ELF-1 (cell line): ENCODE results near the gene NEDD8.

Experiments used
- DNase-seq: peaks from one replicate; pipeline ENCODE4 v3.0.0-alpha.2; 2016; ENCODE audit warnings: low read depth, low spot score

Gene NEDD8

DNA sequence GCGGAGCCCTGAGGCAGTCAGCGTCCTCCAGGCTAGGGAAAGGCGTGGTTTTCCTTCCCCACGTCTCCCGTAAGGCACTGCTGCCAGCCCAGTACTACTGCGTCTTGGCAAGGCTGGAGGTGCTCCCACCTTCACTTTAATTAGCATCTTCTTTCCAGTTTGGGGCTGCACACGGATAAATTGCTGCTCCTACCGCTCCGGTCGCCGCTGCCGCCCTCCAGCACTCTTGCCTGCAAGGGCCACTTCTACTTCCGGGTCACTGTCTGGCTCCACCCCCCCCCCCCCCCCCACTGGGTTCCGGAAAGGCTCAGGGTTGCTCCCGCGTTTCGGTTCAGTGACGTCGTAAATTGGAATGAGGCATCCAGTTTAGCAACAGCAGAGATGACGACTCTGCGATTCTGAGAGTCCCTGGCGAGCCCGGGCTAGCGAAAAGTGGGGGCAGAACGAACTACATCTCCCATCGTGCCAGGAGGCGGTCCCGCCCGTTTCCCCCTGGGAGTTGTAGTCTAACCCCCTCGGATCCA is at the start of gene NEDD8:
NEDD8 (minus strand) TSS at position 247 of the 524 bp plus-strand sequence; CDS start at position 147, 100 bp downstream.
- peak; percentile 95 for DNase-seq

DNA sequence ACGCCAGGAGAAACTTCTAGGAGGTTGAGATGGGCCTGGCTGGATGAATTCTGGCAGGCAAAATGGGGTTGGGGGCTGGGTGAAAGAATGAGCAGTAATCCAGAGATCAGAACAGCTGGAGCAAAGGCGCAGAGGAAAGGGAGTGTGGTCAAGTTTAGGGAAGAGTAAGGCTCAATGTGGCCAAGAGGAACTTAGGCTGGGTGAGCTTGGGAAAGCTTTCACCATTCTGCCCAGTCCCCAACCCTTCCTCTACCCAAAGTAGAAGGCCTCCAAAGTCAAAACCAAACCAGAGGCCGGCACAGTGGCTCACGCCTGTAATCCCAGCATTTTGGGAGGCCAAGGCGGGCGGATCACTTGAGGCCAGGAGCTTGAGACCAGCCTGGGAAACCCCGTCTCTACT is 49.5 kb upstream of the NEDD8 start:
- DNase-seq, result no peak

DNA sequence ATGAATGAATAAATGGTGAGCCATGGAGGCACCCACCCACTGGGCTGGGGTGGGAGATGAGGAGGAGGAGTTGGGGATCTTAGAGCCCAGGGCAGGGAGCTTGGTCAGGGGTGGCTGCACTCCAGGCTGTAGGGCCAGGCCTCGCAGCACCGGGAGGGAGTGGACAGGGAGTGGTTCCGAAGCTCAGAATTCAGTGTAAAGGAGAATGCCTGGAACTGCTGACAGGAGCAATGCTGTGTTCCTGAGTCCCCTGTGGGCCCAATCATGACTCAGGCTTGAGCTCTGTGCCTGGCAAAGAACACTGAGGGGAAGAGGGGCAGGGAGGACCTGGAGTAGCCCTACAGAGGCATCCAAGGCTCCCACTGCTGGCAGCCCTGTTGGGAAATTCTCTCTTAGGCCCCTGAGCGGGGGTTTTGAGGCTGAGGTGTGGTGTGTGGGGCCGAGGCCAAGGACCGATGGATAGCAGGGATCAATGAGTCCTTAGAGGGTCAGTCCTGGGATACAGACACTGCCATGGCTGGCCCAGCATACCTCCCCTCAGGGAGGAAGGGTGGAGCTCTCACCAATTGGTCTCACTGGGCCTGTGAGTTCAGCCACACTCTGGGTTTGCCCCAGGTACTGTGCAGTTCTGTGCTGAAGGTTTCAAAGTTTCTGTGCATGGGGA is 48.8 kb upstream of the NEDD8 start:
- no peak for DNase-seq

DNA sequence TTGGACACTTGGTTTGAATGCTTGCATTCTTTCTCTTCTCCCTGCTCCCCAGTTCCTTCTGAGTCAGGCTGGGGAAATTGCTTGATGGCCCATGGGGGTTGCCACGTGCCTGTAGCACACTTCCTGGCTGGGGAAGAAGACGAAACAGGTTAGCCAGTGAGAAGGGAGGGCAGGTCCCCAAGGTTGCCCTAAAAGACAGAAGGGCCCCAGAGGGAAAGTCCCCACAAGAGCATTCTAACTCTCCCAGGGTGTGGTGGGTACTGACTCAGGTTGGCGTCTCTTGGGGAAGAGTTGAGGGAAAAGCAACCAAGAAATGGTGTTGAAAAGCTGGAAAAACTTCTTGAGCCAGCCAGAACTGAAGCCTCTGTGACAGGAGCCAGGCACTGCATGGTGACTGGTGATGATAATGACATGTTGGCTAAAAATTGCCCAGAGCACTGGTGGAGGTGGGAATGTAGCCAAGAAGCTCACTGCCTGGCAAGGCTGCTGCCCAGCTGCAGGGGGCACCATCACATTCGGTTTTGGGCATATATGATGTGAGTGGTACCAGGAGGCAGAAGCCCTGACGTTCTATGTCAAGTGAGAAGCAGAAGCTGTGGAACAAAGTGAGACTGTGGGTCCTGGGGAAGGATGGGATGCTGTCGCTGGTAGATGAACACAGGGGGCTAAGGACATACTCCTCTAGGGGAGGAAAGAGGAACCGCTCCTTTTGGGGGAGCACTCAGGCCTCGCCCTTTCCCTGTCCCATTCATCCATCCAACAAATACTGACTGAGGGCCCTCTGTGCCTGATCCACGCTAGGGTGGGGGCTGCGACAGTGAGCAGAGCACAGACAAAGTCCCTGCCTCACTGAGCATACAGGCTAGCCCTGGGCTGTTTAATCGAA is 47.4 kb upstream of the NEDD8 start:
- DNase-seq, result no peak

DNA sequence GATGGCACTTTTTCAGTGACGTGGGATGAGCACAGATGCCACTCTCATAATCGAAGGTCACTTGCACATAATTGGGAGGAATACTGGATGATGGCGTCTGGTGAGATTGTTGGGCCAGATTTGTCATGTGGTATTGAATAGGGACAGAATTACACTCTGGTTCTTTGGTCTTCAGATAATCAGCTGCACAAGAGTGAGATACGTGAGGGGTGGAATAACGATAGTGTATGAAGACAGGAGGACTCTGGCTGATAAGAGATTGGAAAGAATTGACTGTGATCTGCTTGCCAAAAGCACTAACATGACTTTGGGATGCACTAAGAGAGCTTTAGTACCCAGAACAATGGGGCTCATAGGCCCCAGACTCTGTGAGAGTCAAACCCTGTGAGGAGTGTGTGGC is 46.3 kb upstream of the NEDD8 start:
- no peak for DNase-seq

DNA sequence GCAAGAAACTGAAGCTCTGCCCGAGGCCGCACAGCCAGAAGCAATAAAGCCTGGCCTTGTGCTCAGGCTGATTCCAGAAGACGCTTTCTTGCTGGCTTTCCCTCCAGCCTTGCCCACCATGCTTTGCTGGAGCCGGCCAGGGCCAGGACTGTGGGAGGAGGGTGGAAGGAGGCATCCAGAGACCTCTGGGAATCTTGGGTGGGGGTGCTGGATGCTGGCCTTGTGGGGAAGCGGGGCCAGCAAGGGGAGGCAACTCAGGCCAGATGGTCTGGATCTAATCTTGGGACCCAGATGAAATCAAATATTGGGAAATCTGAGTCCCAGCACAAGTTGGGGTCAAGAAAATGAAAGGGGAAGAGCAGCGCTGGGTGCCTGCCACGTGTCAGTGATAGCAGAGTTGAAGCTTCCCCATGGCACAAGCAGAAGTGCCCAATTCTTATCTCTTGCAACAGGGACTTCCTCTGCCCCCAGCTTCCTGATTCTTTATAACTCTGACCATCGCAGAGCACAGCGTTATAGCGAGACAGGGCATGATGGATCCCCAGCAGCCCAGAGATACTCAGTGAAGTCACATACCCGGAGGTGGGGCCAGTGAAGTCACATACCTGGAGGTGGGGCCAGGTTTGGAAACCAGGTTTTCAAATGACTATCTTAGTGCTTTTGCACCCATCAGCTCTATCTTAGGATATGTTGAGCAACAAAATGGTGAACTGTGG is 45.6 kb upstream of the NEDD8 start:
- DNase-seq, result no peak

DNA sequence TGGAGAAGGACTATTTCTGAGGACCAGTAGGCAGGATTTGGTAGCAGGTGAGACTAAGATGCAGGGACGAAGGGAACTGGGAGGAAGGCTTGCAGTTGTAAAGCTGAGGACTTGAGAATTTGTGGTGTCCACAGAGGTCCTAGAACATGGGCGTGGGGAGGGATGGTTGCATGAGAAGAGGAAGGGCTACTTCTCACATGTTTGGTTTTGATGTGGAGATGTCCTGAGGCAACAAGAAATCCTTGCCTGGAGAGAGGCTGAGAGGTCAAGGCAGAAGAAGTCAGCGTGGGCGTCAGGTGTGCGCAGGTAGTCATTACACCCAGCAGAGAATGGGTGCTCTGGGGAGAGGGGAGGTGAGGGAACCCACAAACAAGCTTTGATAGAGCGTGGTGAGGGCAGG is 44.9 kb upstream of the NEDD8 start:
- DNase-seq, result no peak

GRCh38 chr14:24274101-24274543 is 42.0 kb upstream of the NEDD8 start:
- no peak for DNase-seq

DNA sequence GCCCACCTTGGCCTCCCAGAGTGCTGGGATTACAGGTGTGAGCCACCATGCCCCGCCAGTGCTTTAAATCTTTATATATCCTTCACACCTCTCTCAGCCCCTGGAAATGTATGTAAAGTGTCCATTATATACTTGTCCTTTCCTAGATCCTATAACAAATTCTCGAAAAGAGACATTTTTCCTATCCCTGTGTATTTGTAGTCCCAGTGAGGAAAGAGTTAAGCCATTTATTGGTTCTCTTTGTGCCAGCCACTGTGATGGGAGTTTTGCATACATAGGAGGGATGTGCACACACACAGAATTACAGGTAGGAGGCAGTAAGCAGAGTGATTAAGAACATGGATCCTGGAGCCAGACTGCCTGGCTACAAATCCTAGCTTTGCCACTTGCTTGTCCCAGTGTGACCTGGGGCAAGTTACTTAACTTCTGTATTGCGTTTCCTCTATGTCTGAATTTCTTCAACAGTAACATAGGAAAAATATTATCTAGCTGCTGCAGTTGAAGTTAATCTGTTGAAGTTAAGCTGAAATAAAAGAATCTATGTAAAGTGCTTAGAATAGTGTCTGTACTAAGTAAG is 41.3 kb upstream of the NEDD8 start:
- no peak for DNase-seq

DNA sequence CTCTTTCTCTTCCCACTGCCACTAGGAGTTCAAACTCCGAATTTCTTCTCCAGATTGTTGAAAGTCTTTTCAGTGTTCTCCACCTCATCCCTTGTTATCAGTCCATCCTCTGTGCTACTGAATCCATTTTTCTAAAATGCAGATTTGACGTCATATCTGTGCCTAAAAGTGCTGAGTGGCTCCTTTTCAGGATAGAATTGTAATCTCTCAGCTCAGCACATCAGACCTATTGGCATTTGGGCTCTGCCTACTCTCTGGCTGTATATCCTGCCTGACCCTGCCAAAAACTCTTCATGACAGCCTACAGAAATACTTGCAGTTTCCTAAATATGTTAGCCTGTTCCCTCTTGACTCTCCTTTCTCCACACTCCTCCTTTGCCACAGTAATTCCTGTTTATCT is 40.3 kb upstream of the NEDD8 start:
- DNase-seq, result no peak

DNA sequence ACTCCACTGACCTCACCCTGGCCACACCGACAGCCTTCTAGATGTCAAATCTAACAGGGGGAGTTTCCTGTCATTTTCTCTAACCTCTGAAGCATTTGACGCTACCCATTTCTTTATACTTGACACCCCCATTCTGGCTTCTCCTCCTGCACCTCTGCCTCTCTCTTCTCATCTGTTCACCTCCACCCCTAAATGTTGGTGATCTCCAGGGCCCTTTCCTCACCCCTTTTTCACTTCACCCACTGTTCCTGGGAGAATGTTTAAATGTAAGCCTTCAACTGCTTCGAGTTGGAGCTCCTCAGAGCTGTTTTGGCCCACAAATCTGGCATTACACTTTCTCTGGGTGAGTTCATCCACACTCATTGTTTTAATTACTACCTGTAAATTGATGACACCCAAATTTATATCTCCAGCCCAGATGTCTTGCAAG is 39.7 kb upstream of the NEDD8 start:
- DNase-seq, result no peak

DNA sequence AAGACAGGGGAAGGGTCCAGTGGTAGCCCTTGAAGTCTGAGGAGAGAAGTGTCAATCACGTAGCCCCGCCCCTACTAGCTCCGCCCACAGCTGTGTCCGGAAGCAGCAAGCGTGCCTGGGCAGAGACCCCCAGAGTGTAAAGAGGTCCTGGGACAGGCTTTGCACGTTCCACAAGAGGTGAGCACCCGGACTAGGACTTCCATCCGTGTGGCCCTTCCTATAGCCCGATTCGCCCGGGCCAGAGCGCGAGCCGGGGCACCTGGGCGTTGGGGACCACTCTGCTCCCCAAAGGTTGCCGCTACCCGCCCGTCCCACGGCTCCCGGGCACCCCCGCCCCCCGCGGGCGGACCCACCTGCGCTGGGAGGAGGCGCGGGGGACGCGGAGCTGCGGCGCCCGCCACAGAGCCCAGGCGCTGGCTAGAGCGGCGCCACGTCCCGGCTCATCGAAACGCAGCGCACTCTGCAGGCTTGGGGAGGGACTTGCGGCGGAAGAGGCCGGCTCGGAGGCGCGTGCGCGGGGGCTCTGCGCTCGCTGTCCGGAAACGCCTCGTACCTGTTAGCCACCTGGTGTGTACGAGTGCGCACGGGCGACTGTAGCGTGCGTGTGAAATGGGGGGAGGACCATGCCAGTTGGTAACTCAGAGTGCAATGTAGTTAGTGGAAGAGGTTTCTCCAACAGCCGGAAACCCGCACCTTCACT is 39.1 kb upstream of the NEDD8 start, which contains the start of gene RABGGTA:
RABGGTA (minus strand) TSS at position 464 of the 700 bp plus-strand sequence. CDS start 482 bp downstream, outside the sequence.
- peak; percentile 95 for DNase-seq

DNA sequence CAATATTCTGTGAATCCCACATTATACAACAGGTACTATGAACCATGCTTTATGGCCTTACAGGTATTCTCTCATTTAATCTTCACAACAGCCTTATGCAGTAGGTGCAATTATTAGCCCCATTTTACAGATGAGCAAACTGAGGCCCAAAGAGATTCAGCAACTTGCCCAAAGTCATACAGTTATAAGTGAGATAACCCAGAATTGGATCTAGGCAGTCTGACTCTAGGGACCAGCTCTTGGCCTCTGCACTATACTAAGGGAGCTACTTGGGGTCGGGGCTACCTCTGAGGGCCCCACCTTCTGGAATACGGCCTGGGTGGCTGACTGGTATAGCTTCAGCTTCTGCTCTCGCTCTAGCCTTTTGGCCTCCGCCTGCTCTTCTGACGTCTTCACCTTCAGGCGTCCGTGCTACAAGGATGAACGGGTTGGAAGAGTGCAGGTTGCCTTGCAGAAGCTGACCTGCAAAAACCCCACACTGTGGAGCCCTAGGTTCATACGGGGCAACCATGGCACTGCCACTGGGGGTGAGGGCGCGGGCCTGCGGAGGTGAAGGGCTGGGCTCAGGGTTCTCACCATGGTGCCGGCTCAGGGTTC is 38.5 kb upstream of the NEDD8 start:
- no peak for DNase-seq

- no peak for DNase-seq
Observed at GRCh38 chr14:24269910-24270536, 37.9 kb upstream of the NEDD8 start.

- no peak for DNase-seq
Observed at GRCh38 chr14:24269368-24269767, 37.2 kb upstream of the NEDD8 start.

DNA sequence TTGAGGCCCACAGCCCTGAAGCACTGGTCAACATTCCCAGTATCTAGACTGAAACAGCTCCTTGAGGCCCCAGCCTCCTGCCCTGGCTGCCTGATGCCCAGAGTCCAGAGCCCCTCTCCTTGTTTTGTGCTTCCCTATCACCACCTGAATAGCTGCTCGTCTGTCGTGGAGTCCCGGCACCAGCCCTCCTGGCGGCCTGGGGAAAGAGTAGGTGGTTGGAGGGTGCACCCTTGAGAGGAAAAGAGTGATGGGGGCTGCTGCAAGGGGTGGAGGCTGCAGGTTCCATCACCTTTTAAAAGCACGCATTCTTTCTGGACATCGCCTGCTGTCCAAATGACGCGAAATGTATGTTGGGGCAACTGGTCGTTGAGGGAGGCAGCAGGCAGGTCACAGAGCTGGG is 36.1 kb upstream of the NEDD8 start:
- no peak for DNase-seq

DNA sequence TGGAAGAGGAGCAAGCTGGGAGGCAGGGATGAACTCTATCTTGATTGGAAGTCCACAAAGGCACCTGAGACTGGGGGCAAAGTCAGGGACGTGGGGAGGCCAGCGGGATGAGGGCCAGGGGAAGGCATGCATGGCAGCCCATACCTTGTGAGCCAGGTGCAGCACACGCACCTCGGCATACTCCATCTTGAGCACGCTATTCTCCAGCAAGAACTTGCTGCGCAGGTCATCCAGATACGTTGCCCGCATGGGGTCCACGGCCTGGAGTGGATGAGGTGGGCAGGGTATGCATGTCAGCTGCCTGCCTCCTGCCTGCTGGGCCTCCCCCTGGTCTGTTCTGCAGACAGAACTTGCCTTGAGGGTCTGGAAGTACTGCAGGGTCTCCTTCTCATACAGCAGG is 35.3 kb upstream of the NEDD8 start:
- DNase-seq, result no peak

- DNase-seq, result no peak
Observed at GRCh38 chr14:24266344-24267244, 34.4 kb upstream of the NEDD8 start.

DNA sequence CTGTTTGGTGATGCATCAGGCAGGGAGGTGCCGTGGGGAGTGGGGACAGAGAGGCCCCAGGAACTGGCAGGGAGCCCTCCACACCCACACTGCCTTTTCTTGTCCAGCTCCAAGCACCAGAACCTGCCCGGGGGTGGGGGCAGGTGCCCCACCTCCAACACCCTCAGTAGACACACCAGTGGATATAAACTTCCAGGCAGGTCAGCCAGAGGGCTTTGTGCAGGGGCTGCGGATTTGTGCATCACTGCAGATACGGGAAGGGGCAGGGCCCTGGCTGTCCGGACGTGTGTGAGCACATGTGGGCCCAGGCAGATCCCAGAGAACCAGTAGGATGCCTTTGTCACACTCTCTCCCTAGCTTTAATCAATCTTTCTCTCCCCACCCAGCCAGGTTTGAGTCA is 32.1 kb upstream of the NEDD8 start:
- peak; percentile 10 for DNase-seq
